ENCODE results near the gene ARHGAP19. TPM values are rescaled to one million over a fixed set of nuclear protein-coding genes. Genes with fewer than 3 reads are reported as not detected.
A peak's percentile ranks its signal among the peaks of the same experiment; 100 is the strongest.
"Not testable (repeated sequence)": the region's sequence is repeated elsewhere in the genome, so short reads cannot be mapped to it uniquely, and the experiment has no call there.

Gene ARHGAP19
- total and polyA plus RNA-seq, 5 donors from 2014 or later: 4.4 to 12.9 (median 8.0) TPM

GRCh38 chr10:97274828-97275227 lies 17.6 kb downstream of the ARHGAP19 start:
- Mint-ChIP-seq H3K27me3 (no peaks in the 10 kb centered on the region), H3K27ac (no peak overlapping the region), H3K4me3 (no peak overlapping the region), H3K36me3 (no peaks in the 10 kb centered on the region), H3K4me1 (peaks cover 6 to 22% (median 10%) of the 10 kb centered on the region in 4 donors), H3K9me3 (no peaks in the 10 kb centered on the region)
- no peaks in the 10 kb centered on the region for H3K9me3 ChIP-seq (ENCODE audit: control insufficient read depth in 2 of 2, low read length in 2 of 2)
- no peaks in the 10 kb centered on the region for H3K27me3 ChIP-seq (ENCODE audit: control insufficient read depth, insufficient read depth, low read length)
- H3K36me3 ChIP-seq (ENCODE audit: control insufficient read depth, insufficient read depth, low read length): no peaks in the 10 kb centered on the region
- DNase-seq (no peak), ATAC-seq (ENCODE audit: low read depth in 2 of 2) (no peak)
- H3K4me1 ChIP-seq (ENCODE audit: control insufficient read depth, insufficient read depth, low read length, poor library complexity, severe bottlenecking): no peaks in the 10 kb centered on the region
- no peak overlapping the region for H3K27ac ChIP-seq (ENCODE audit: insufficient read depth, low read length, poor library complexity, severe bottlenecking)
- no peak overlapping the region for H3K4me3 ChIP-seq (ENCODE audit: low read depth, low read length)

- H3K27ac ChIP-seq (ENCODE audit: insufficient read depth, low read length, poor library complexity, severe bottlenecking): no peak overlapping the region
- peaks cover 5 to 21% (median 10%) of the 10 kb centered on the region in 4 donors for H3K4me1 Mint-ChIP-seq
- no peaks in the 10 kb centered on the region for H3K9me3 Mint-ChIP-seq
- no peak overlapping the region for H3K27ac Mint-ChIP-seq
- no peaks in the 10 kb centered on the region for H3K27me3 Mint-ChIP-seq
- no peak overlapping the region for H3K4me3 ChIP-seq (ENCODE audit: low read depth, low read length)
- no peaks in the 10 kb centered on the region for H3K36me3 Mint-ChIP-seq
- DNase-seq (no peak), ATAC-seq (ENCODE audit: low read depth in 2 of 2) (no peak)
- no peak overlapping the region for H3K4me3 Mint-ChIP-seq
- H3K27me3 ChIP-seq (ENCODE audit: control insufficient read depth, insufficient read depth, low read length): no peaks in the 10 kb centered on the region
- no peaks in the 10 kb centered on the region for H3K36me3 ChIP-seq (ENCODE audit: control insufficient read depth, insufficient read depth, low read length)
- H3K4me1 ChIP-seq (ENCODE audit: control insufficient read depth, insufficient read depth, low read length, poor library complexity, severe bottlenecking): no peaks in the 10 kb centered on the region
- no peaks in the 10 kb centered on the region for H3K9me3 ChIP-seq (ENCODE audit: control insufficient read depth in 2 of 2, low read length in 2 of 2)
Measured at GRCh38 chr10:97273700-97274099, 18.7 kb downstream of the ARHGAP19 start.

- no peaks in the 10 kb centered on the region for H3K27me3 ChIP-seq (ENCODE audit: control insufficient read depth, insufficient read depth, low read length)
- no peaks in the 10 kb centered on the region for H3K36me3 ChIP-seq (ENCODE audit: control insufficient read depth, insufficient read depth, low read length)
- H3K4me1 ChIP-seq (ENCODE audit: control insufficient read depth, insufficient read depth, low read length, poor library complexity, severe bottlenecking): no peaks in the 10 kb centered on the region
- no peaks in the 10 kb centered on the region for H3K9me3 ChIP-seq (ENCODE audit: control insufficient read depth in 2 of 2, low read length in 2 of 2)
- no peak overlapping the region for H3K4me3 Mint-ChIP-seq
- DNase-seq: no peak
- H3K27me3 Mint-ChIP-seq: no peaks in the 10 kb centered on the region
- peaks cover 7 to 17% (median 12%) of the 10 kb centered on the region in 4 donors for H3K4me1 Mint-ChIP-seq
- no peaks in the 10 kb centered on the region for H3K9me3 Mint-ChIP-seq
- H3K27ac ChIP-seq (ENCODE audit: insufficient read depth, low read length, poor library complexity, severe bottlenecking): no peak overlapping the region
- ATAC-seq (ENCODE audit: low read depth in 2 of 2): no peak
- H3K27ac Mint-ChIP-seq: no peak overlapping the region
- peaks cover 14% of the 10 kb centered on the region for H3K36me3 Mint-ChIP-seq
- no peak overlapping the region for H3K4me3 ChIP-seq (ENCODE audit: low read depth, low read length)
Measured at GRCh38 chr10:97270523-97271154, 21.8 kb downstream of the ARHGAP19 start.

GRCh38 chr10:97267671-97268070 lies 24.8 kb downstream of the ARHGAP19 start:
- ATAC-seq (ENCODE audit: low read depth in 2 of 2) (no peak), DNase-seq (no peak)
- Histone ChIP-seq H3K4me3 (ENCODE audit: low read depth, low read length) (no peak overlapping the region), H3K9me3 (ENCODE audit: control insufficient read depth in 2 of 2, low read length in 2 of 2) (no peaks in the 10 kb centered on the region), H3K4me1 (ENCODE audit: control insufficient read depth, insufficient read depth, low read length, poor library complexity, severe bottlenecking) (no peaks in the 10 kb centered on the region), H3K27me3 (ENCODE audit: control insufficient read depth, insufficient read depth, low read length) (no peaks in the 10 kb centered on the region), H3K27ac (ENCODE audit: insufficient read depth, low read length, poor library complexity, severe bottlenecking) (no peak overlapping the region), H3K36me3 (ENCODE audit: control insufficient read depth, insufficient read depth, low read length) (peaks cover 14% of the 10 kb centered on the region)
- Mint-ChIP-seq H3K27me3 (no peaks in the 10 kb centered on the region), H3K36me3 (peaks cover 27% of the 10 kb centered on the region), H3K4me3 (no peak overlapping the region), H3K4me1 (peaks cover 7 to 17% (median 12%) of the 10 kb centered on the region in 4 donors), H3K9me3 (no peaks in the 10 kb centered on the region), H3K27ac (peak overlapping the region in 1 of 3 donors; percentile 62)

- not testable (repeated sequence) for H3K27me3 Mint-ChIP-seq; H3K9me3 Mint-ChIP-seq; H3K4me3 ChIP-seq (ENCODE audit: low read depth, low read length); H3K4me3 Mint-ChIP-seq; H3K9me3 ChIP-seq (ENCODE audit: control insufficient read depth in 2 of 2, low read length in 2 of 2); DNase-seq; H3K27me3 ChIP-seq (ENCODE audit: control insufficient read depth, insufficient read depth, low read length); ATAC-seq (ENCODE audit: low read depth in 2 of 2); H3K4me1 ChIP-seq (ENCODE audit: control insufficient read depth, insufficient read depth, low read length, poor library complexity, severe bottlenecking); H3K27ac ChIP-seq (ENCODE audit: insufficient read depth, low read length, poor library complexity, severe bottlenecking)
- Mint-ChIP-seq H3K36me3 (peaks cover 27% of the 10 kb centered on the region), H3K4me1 (peaks cover 0 to 17% (median 12%) of the 10 kb centered on the region in 4 donors), H3K27ac (peak overlapping the region in 1 of 3 donors; percentile 23)
- H3K36me3 ChIP-seq (ENCODE audit: control insufficient read depth, insufficient read depth, low read length): peaks cover 14% of the 10 kb centered on the region
Measured at GRCh38 chr10:97265095-97265494, 27.3 kb downstream of the ARHGAP19 start.

GRCh38 chr10:97263971-97264370 lies 28.5 kb downstream of the ARHGAP19 start:
- no peaks in the 10 kb centered on the region for H3K4me1 ChIP-seq (ENCODE audit: control insufficient read depth, insufficient read depth, low read length, poor library complexity, severe bottlenecking)
- peaks cover 0 to 11% (median 9%) of the 10 kb centered on the region in 4 donors for H3K4me1 Mint-ChIP-seq

GRCh38 chr10:97261656-97262055 lies 30.8 kb downstream of the ARHGAP19 start:
- ATAC-seq (ENCODE audit: low read depth in 2 of 2) (no peak), DNase-seq (no peak)
- H3K9me3 Mint-ChIP-seq: no peaks in the 10 kb centered on the region
- Histone ChIP-seq H3K27me3 (ENCODE audit: control insufficient read depth, insufficient read depth, low read length) (no peaks in the 10 kb centered on the region), H3K36me3 (ENCODE audit: control insufficient read depth, insufficient read depth, low read length) (peaks cover 37% of the 10 kb centered on the region), H3K4me3 (ENCODE audit: low read depth, low read length) (no peak overlapping the region), H3K4me1 (ENCODE audit: control insufficient read depth, insufficient read depth, low read length, poor library complexity, severe bottlenecking) (no peaks in the 10 kb centered on the region), H3K9me3 (ENCODE audit: control insufficient read depth in 2 of 2, low read length in 2 of 2) (no peaks in the 10 kb centered on the region), H3K27ac (ENCODE audit: insufficient read depth, low read length, poor library complexity, severe bottlenecking) (no peak overlapping the region)
- H3K4me3 Mint-ChIP-seq: no peak overlapping the region
- no peak overlapping the region for H3K27ac Mint-ChIP-seq
- H3K4me1 Mint-ChIP-seq: peaks cover 0 to 10% (median 7%) of the 10 kb centered on the region in 4 donors
- H3K27me3 Mint-ChIP-seq: no peaks in the 10 kb centered on the region
- H3K36me3 Mint-ChIP-seq: peaks cover 33% of the 10 kb centered on the region

More at GRCh38 chr10:97263971-97264370, 28.5 kb downstream of the ARHGAP19 start:
- Mint-ChIP-seq H3K36me3 (peaks cover 32% of the 10 kb centered on the region), H3K4me3 (no peak overlapping the region), H3K9me3 (no peaks in the 10 kb centered on the region), H3K27me3 (no peaks in the 10 kb centered on the region), H3K27ac (peak overlapping the region in 1 of 3 donors; percentile 15)
- H3K36me3 ChIP-seq (ENCODE audit: control insufficient read depth, insufficient read depth, low read length): peaks cover 20% of the 10 kb centered on the region
- ATAC-seq (ENCODE audit: low read depth in 2 of 2) (no peak), DNase-seq (no peak)
- H3K27ac ChIP-seq (ENCODE audit: insufficient read depth, low read length, poor library complexity, severe bottlenecking): no peak overlapping the region
- H3K9me3 ChIP-seq (ENCODE audit: control insufficient read depth in 2 of 2, low read length in 2 of 2): no peaks in the 10 kb centered on the region
- no peak overlapping the region for H3K4me3 ChIP-seq (ENCODE audit: low read depth, low read length)
- no peaks in the 10 kb centered on the region for H3K27me3 ChIP-seq (ENCODE audit: control insufficient read depth, insufficient read depth, low read length)

GRCh38 chr10:97261183-97261582 lies 31.3 kb downstream of the ARHGAP19 start:
- no peak for DNase-seq
- Histone ChIP-seq H3K27me3 (ENCODE audit: control insufficient read depth, insufficient read depth, low read length) (no peaks in the 10 kb centered on the region), H3K27ac (ENCODE audit: insufficient read depth, low read length, poor library complexity, severe bottlenecking) (no peak overlapping the region), H3K4me3 (ENCODE audit: low read depth, low read length) (no peak overlapping the region), H3K36me3 (ENCODE audit: control insufficient read depth, insufficient read depth, low read length) (peaks cover 41% of the 10 kb centered on the region), H3K9me3 (ENCODE audit: control insufficient read depth in 2 of 2, low read length in 2 of 2) (no peaks in the 10 kb centered on the region), H3K4me1 (ENCODE audit: control insufficient read depth, insufficient read depth, low read length, poor library complexity, severe bottlenecking) (no peaks in the 10 kb centered on the region)
- peaks cover 2 to 10% (median 4%) of the 10 kb centered on the region in 4 donors for H3K4me1 Mint-ChIP-seq
- no peaks in the 10 kb centered on the region for H3K27me3 Mint-ChIP-seq
- no peak overlapping the region for H3K4me3 Mint-ChIP-seq
- peaks cover 32% of the 10 kb centered on the region for H3K36me3 Mint-ChIP-seq
- no peaks in the 10 kb centered on the region for H3K9me3 Mint-ChIP-seq
- no peak overlapping the region for H3K27ac Mint-ChIP-seq
- no peak for ATAC-seq (ENCODE audit: low read depth in 2 of 2)
